ENCODE measurements around the gene RESP18.

Gene RESP18

GRCh38 chr2:219279151-219279915, 53.2 kb downstream of the RESP18 start, which contains the start of gene DNAJB2:
DNAJB2 (plus strand) TSS chr2:219279366; CDS start chr2:219279834, 468 bp downstream.
- Histone ChIP-seq H3K27ac (ENCODE audit: extremely low read depth, low read depth, low read length) (peak within 1 kb of the TSS; percentile 67), H3K9me3 (ENCODE audit: control insufficient read depth, insufficient read depth, low read depth, low read length) (no peaks in the 10 kb centered on the region), H3K4me3 (ENCODE audit: low read depth, low read length) (peak within 1 kb of the TSS; percentile 54), H3K36me3 (ENCODE audit: control insufficient read depth in 2 of 2, insufficient read depth in 1 of 2, low read length in 2 of 2) (peaks cover 0 to 41% of the 10 kb centered on the region in 2 experiments; a peak in 1 of 3 replicates), H3K4me1 (ENCODE audit: control insufficient read depth, insufficient read depth, low read length) (peaks cover 6% of the 10 kb centered on the region)
- POLR2A ChIA-PET: interaction anchor here (0.5 to 1.8 kb wide), 16 partner anchors 12 to 292 kb away, joined by 3 to 18 read pairs (median 6); partner anchors contain the start of genes ABCB6, ANKZF1, ATG9A and CNPPD1
- CTCF ChIA-PET: interaction anchor here (0.6 to 15.0 kb wide), 12 partner anchors 8 to 208 kb away, joined by 3 to 297 read pairs (median 6); partner anchors contain the start of genes GLB1L, STK16 and TUBA4B
- TF ChIP-seq ZBTB17 (tag by site-specific recombination; IDR thresholded peaks at IDR 0.05): no peak; the same call in 1 of the 2 replicates
- TF ChIP-seq SP7 (tag by site-specific recombination; IDR thresholded peaks at IDR 0.05): peak; percentile 86
- no peak for TF ChIP-seq ZNF792 (tag by site-specific recombination; IDR thresholded peaks at IDR 0.05)
- peak; percentile 77 for TF ChIP-seq KLF16 (tag by site-specific recombination; IDR thresholded peaks at IDR 0.05)
- TF ChIP-seq ZNF18 (tag by site-specific recombination; IDR thresholded peaks at IDR 0.05): no peak
- TF ChIP-seq, protein P1, sequence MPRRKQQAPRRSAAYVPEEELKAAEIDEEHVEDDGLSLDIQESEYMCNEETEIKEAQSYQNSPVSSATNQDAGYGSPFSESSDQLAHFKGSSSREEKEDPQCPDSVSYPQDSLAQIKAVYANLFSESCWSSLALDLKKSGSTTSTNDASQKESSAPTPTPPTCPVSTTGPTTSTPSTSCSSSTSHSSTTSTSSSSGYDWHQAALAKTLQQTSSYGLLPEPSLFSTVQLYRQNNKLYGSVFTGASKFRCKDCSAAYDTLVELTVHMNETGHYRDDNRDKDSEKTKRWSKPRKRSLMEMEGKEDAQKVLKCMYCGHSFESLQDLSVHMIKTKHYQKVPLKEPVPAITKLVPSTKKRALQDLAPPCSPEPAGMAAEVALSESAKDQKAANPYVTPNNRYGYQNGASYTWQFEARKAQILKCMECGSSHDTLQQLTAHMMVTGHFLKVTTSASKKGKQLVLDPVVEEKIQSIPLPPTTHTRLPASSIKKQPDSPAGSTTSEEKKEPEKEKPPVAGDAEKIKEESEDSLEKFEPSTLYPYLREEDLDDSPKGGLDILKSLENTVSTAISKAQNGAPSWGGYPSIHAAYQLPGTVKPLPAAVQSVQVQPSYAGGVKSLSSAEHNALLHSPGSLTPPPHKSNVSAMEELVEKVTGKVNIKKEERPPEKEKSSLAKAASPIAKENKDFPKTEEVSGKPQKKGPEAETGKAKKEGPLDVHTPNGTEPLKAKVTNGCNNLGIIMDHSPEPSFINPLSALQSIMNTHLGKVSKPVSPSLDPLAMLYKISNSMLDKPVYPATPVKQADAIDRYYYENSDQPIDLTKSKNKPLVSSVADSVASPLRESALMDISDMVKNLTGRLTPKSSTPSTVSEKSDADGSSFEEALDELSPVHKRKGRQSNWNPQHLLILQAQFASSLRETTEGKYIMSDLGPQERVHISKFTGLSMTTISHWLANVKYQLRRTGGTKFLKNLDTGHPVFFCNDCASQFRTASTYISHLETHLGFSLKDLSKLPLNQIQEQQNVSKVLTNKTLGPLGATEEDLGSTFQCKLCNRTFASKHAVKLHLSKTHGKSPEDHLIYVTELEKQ (tag by site-specific recombination; IDR thresholded peaks at IDR 0.05; ENCODE audit: borderline replicate concordance): no peak
- peak; percentile 90 for TF ChIP-seq ZNF629 (tag by site-specific recombination; IDR thresholded peaks at IDR 0.05)
- peak; percentile 59; the same call in 1 of the 2 replicates for TF ChIP-seq INSM2 (tag by site-specific recombination; IDR thresholded peaks at IDR 0.05)
- TF ChIP-seq ZNF610 (tag by site-specific recombination; IDR thresholded peaks at IDR 0.05; ENCODE audit: borderline replicate concordance): 0 out of 2 replicates have a peak, but pooled peaks have one; percentile 28
- TF ChIP-seq PRDM2 (tag by site-specific recombination; IDR thresholded peaks at IDR 0.05; ENCODE audit: borderline replicate concordance): no peak
- TF ChIP-seq, protein P2, sequence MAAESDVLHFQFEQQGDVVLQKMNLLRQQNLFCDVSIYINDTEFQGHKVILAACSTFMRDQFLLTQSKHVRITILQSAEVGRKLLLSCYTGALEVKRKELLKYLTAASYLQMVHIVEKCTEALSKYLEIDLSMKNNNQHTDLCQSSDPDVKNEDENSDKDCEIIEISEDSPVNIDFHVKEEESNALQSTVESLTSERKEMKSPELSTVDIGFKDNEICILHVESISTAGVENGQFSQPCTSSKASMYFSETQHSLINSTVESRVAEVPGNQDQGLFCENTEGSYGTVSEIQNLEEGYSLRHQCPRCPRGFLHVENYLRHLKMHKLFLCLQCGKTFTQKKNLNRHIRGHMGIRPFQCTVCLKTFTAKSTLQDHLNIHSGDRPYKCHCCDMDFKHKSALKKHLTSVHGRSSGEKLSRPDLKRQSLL (tag by site-specific recombination; IDR thresholded peaks at IDR 0.05): no peak
- no peak for TF ChIP-seq ZNF624 (tag by site-specific recombination; IDR thresholded peaks at IDR 0.05)
- peak; percentile 57; the same call in 1 of the 2 replicates for TF ChIP-seq PRDM4 (tag by site-specific recombination; IDR thresholded peaks at IDR 0.05)
- no peak for TF ChIP-seq ZNF623 (tag by site-specific recombination; IDR thresholded peaks at IDR 0.05)
- TF ChIP-seq ZNF280C (tag by site-specific recombination; IDR thresholded peaks at IDR 0.05): no peak
- TF ChIP-seq ZNF561 (tag by site-specific recombination; IDR thresholded peaks at IDR 0.05; ENCODE audit: borderline replicate concordance): peak; percentile 48; the same call in 1 of the 2 replicates

Measured in HEK293 (cell line).